HG03159 (cell line): ENCODE data around the gene RRP12.
A peak's percentile ranks its signal among the peaks of the same experiment; 100 is the strongest.
"Not testable (repeated sequence)": the region's sequence is repeated elsewhere in the genome, so short reads cannot be mapped to it uniquely, and the experiment has no call there.

Experiments used
- ATAC-seq: cut with Tn5 transposase; IDR thresholded peaks from one replicate; pipeline ENCODE4 v1.9.1; 2021; ENCODE audit warnings: mild to moderate bottlenecking, moderate library complexity; ENCODE audit not compliant: unreplicated experiment

RRP12 gene

DNA sequence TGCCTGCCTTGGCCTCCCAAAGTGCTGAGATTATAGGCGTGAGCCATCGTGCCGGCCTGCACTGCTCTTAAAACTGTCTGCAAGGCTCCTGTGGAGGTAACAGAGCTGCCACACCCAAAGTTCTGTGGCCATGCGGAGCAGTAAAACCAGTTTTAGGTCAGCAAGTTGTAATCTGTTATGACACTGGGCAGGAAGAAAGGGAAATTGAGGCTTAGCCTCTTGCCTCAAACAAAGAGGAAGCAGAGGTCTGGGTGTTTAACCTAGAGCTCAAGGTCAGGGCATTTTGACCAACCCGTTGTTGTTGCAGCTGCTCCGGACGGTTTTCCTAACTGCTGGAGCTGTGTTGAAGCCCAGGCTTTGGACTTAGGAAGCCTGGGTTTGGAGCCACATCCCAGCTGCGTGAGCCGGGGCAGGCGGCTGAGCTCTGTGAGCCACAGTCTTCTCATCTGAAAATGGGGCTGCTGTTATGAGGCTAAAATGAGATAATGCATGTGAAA, 7.4 kb upstream of the RRP12 start:
- no peak for ATAC-seq

DNA sequence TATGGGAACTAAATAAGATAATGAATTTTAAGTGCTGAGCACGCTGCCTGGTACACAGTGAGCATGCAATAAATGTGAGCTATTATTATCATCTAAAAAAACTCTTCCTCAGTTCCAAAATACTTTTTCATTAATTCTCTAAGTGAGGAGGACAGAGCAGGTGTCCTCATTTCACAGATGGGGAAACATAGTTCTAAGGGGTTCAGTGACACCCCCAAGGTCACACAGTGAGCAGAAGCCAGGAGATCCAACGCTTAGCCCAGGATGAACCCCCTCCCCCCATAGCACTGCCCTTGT, 6.8 kb upstream of the RRP12 start:
- ATAC-seq = no peak

DNA sequence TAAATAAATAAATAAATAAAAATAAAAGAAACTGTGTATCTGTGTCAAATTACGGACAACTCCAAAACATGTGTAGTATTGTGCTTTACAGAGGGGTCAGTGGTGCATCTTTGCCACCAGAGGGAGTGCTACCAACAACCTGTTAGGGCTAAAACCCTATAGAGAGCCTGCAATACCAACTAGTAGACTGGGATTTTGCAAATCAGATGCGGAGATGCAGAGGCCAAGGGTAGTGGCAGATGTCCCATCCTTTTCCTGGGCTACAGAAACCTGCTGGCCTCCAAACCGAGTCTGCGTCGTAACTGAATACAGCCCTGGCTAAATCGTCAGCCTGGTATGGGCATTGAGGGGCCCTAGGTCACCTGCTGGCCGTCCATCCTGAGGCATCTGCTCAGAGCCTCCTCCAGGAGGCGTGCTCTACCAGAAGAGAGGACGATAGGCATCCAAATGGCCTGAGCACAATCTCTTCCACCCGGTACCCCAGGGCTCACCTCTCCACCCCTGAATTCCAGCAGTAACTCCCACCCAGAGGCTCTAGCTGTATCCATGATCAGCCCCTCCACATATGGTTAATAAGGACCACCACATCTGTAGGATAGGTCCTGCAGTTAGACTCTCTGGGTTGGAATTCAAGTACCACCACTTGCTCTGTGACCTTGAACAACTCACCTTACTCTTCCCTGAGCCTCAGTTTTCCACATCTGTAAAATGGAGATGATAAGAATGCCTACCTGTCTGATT, 6.2 kb upstream of the RRP12 start:
- peak; percentile 89 for ATAC-seq

DNA sequence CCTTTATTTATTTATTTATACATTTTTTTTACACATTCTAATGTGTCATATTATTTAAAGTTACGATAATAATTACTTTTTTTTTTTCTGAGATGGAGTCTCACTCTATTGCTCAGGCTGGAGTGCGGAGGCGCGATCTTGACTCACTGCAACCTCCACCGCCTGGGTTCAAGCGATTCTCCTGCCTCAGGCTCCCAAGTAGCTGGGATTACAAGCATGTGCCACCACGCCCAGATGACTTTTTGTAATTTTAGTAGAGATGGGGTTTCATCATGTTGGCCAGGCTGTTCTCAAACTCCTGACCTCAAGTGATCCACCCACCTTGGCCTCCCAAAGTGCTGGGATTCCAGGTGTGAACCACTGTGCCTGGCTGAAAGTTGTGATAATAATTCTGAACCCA, 5.3 kb upstream of the RRP12 start:
- not testable (repeated sequence) for ATAC-seq

DNA sequence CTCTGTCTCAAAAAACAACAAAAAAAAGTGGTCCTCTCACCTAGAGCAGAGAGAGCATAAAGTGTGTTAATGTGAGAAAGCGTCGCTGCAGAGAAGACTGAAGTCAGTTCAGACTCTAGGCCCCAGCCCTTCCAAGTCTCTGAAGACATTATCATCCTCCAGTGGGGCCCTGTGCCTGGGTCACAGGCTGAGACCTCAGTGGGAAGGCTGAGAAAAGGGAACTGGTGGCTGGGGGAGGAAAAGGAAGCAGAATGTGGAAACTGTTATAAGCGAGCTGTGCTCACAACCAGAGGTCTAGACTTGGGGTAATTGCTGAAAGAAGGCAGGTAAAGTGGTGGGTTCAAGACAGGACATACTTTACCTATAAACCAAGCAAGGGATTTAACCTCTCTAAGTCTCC, 4.9 kb upstream of the RRP12 start:
- ATAC-seq = no peak

DNA sequence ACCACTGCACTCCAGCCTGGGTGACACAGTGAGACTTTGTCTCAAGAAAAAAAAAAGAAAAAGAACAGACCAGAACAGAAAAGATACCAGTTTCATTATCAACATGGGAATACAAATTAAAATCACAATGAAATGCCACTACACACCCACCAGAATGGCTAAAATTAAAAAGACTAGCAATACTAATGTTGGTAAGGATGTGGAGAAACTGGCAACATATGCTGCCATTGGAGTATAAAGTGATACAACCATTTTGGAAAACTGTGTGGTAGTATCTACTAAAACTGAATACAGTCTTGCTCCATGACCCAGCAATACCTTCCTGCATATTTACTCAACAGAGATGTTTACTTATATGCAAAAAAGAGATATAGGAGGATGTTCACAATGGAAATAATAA, 2.9 kb upstream of the RRP12 start:
- no peak for ATAC-seq

DNA sequence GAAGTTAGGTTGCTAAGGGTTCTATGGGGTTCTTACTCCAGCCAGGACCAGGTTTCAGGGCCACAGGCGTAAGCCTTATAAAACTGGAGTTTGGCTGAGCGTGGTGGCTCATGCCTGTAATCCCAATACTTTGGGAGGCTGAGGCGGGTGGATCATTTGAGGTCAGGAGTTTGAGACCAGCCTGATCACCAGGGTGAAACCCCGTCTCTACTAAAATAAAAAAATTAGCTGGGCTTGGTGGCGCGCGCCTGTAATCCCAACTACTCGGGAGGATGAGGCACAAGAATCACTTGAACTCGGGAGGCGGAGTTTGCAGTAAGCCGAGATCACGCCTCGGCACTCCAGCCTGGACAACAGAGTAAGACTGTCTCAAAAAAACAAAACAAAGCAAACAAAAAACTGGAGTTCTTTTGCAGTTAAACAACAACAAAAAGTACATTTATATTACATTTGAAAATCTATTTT, 347 bp upstream of the RRP12 start:
- ATAC-seq = no peak

DNA sequence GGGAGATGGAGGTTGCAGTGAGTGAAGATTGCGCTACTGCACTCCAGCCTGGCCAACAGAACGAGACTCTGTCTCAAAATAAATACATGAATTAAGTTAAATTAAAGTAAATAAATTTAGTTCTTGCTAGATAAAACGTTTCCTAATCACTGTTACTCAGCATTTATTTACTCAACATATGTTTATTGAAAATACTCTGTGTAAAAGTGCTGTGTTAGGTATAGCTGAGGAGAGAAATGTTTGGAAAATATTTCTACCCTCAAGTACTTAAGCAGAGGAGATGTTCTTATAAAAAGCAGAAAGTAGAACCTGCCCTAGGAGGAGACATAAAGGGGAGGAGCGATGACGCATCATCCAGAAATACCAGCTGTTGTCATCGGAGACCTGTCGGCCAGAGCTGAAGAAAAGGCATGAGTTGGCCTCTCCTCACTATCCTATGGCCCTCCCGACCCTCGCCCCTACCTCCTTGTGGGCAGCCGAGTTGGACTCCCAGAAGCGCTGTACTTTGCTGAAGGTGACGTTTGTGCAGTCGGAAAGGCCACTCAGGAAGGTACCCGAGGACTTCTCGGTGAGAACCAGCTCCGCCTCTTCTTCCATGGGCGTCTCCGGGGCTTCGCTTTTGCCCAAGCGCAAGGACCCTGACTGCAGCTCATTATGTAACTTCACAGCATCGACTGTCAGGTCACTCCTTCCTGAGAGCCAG, 1.1 kb downstream of the RRP12 start:
- no peak for ATAC-seq

DNA sequence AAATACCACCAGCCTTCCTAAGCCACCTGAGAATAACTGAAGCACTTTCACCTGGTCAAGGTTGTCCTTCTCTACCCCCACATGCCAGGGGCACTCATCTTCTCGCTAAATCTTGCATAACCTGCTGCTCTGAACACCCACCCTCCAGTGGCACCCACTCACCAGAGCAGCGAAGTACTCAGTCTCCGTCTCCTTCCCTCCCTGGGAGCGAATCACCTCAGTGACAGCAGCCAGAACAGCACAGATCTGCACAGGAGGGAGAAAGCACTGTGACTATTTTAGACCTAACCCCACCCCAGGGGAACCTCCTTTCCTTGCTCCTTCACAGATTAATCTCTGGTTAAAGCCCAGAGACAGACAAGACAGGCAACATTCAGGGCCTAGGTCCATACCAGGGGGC, 5.1 kb downstream of the RRP12 start:
- no peak for ATAC-seq

DNA sequence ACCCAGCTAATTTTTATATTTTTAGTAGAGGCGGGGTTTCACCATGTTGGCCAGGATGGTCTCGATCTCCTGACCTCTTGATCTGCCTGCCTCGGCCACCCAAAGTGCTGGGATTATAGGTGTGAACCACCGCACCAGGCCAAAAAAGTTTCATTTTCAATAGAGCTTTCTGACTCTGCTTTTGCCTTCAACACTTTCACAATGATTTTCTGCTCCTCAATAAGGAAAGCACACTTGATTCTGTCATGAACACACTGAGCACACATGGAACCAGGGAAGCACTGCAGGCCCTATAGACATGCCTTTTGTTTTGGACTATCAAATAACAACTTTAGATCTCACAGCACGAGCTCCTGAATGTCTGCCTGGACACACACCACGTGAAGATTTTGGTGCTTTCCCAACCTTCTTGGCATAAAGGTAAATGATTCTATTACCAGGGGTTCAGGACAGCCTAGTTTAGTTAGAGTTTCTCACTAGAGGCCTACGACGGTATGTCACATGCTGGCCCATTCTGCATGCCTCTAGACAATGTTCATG, 8.0 kb downstream of the RRP12 start:
- no peak for ATAC-seq

DNA sequence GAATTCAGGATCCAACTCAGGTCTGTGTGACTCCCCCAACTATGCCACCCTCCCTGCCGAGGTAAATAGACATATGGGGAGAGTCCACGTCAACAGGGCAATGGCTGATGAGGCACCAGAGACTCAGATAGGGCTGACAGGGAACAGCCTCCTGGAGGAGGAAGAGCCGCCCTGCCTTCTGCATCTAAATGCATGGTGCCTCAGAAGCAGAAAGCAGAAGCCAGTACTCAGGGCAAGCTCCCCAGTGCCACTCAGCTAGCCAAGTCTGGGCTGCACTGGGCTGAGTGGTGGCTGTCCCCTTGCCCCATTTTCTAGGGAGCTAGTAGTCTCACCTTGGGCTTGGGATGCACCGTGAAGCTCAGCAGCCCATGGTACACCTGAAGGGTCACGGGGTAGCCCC, 11.0 kb downstream of the RRP12 start:
- ATAC-seq = no peak

DNA sequence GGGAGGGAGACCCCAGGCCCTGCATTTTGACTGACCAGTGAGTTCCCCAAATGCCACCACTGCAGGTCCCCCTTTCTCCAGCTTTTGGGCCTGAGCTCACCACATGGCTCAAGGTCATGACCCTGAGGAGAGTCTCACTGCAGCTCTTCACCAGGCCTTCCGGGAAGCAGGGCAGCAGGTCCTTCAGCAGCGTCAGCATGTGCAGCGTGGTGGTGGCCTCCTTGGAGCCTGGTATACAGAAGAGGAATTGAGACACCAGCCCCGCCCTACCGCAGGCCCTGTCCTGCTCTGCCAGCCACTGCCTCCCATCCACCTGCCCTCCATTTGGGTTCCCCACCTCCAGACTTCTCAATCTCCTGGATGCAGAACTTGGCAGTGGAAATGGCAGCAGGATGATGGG, 13.0 kb downstream of the RRP12 start:
- no peak for ATAC-seq

DNA sequence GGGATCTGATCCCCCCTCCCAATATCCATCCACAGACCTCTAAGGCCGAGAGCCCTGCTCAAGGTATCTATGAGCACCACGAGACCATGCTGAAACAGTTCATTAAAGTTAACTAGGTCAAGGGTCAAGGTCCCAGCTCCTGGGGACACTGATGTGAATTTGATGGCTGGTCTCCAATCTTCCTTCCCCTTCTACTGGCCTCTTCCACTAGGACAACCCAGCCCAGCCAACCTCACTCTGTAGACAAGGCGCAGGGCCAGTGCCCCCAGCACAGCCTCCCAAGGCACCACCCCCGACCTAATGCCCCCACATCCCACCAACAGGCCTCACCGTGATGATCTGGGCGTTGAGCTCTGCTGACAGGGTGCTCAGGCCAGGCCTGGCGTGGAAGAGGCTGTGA, 15.6 kb downstream of the RRP12 start:
- ATAC-seq = no peak

DNA sequence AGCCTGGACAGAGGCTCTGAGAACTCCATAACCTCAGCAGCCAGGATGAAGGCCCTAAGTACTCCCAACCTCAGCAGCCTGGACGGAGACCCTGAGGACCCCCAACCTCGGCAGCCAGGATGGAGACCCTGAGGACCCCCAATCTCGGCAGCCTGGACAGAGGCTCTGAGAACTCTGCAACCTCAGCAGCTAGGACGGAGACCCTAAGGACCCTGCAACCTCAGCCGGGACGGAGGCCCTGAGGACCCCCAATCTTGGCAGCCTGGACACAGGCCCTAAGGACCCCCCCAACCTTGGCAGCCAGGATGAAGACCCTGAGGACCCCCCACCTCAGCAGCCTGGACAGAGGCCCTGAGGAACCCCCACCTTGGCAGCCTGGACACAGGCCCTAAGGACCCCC, 16.5 kb downstream of the RRP12 start:
- ATAC-seq = no peak

DNA sequence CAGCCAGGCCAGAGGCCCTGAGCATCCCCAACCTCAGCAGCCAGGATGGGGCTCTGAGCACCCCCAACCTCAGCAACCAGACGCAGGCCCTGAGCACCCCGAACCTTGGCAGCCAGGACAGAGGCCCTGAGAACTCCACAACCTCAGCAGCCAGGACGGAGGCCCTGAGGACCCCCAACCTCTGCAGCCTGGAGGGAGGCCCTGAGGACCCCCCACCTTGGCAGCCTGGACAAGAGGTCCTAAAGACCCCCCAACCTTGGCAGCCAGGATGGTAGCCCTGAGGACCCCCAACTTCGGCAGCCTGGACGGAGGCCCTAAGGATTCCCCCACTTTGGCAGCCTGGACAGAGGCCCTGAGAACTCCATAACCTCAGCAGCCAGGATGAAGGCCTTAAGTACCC, 17.0 kb downstream of the RRP12 start:
- no peak for ATAC-seq

DNA sequence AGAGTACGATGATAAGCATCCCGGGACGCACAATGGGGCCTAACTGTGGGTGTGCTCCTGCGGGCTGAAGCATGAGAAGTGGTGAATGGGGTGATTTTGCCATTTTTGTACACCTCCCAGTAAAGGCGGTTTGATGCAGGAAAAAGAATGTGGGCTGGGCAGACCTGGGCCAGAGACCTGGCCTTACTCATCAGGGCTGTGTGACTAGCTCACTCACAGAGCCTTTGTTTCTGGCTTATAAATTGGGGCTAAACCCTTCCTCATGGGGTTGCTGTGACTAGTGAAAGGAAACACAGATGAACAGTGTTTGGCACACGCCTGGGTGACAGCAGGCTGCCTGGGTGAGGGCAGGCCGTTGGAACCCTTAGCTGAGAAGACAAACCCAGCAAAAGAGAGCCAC, 18.0 kb downstream of the RRP12 start:
- no peak for ATAC-seq

DNA sequence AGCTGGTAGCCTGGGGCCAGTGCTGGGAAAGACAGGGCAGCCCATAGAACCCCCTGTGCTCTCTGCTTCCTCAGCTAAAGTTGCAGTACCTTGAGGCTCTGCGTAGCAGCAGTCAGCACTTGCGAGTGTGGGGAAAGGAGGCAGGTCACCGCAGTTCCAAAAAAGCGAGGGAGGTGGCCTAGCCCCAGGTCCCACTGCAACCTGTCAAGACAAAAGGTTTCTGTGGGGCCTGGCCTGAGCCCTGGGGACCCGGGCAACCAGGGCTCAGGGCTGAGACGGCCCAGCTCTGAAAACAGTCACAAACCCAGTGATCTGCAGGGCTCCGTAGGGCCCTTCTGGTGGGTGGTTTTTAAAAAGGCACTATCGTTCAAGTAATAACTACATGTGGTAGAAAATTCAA, 19.5 kb downstream of the RRP12 start:
- no peak for ATAC-seq

DNA sequence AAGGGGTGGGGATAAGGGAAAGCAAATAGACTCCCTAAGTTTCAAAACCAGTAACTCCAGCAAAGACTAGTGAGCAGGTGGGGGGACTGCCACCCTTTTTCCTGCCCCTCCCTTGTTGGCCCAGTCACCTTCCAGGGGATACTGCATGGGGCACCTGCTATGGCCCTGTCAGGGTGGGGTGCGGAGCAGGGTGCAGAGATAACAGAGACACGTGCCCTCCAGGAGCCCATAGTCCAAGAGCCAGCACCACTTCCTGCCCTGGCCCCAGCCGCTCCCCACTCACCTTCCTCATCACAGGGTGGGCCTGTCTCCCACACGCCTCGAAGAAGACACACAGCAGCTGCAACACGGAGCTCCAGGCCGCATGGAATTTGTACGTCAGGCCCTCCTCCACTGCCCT, 20.6 kb downstream of the RRP12 start:
- no peak for ATAC-seq

DNA sequence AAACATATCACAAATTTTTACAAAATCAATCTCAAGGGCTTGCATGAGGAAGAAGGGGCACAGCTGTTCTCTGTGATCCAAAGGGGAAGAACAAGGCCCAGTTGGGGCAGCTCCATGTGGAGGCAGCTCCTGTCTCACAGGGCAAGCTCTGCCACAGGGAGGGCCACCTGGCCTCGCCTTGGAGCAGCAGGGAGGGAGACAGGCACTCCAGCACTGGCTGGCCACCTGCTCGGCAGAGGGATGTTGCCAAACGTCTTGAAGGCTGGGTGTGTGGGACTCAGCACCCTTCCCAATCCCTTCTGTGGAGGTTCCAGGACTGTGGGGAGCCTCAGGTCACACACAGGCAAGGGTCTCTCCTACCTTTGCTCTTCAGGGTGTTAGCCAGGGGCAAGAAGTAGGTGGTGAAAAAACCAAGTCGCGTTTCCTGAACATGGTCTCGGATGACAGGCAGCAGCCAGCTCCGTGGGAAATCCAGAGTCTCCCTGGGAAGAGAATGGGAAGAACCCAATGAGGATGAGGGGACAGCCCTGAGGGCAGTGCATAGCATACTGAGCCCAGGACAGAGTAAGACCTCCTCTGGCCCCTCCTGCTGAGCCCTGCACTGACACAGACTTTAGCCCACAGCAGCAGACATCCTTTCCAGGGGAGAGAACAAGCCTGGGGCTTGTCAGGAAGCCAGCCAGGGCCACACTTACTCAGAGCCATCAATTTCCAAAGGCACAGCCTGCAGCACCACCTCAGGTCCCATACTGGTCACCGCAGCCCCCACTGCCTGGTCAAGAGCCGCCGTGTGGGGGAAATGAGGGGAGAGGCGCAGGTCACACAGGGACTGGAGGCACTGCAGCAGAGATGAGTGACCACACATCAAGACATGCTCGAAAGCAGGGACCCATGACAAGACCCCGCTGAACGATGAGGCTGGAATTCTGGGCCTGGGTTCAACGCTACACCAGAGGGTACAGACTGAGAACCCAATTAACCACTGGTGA, 21.9 kb downstream of the RRP12 start:
- no peak for ATAC-seq

DNA sequence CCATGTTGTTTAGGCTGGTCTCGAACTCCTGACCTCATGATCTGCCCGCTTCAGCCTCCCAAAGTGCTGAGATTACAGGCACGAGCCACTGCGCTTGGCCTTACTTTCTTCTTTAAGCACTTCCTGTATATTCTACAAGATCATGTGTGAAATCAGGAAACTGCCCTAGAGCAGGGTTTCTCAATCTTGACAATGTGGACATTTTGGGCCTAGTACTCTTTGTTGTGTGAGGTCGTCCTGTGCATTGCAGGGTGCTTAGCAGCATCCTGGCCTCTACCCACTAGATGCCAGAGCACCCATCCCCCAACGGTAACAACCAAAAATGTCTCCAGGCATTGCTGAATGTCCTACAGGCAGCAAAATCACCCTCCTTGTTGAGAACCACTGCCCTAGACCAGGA, 24.7 kb downstream of the RRP12 start:
- no peak for ATAC-seq

DNA sequence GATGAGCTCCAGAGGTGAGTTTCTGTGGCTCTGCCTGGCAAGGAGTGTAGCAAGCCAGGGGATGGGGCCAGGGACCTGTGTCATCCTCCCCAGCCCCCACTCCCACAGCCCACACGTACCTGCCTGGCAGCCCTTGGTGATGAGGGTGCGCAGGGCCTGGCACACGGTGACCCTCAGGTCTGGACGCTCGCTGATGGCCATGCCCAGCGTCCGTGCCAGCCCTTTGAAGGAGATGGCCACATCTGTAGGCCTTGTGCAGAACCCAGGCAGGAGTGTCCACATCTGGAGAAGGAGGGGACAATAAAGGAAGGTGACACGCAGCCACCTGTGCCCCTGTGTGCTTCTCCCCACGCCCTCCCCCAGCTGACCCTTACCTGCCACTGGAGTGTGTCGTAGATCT, 27.7 kb downstream of the RRP12 start:
- no peak for ATAC-seq
